NB4 (cell line): ENCODE measurements around the gene LXN.

Source experiments
- MYC ChIP-seq: IDR thresholded peaks from 2 replicates; pipeline ENCODE4 v1.6.1; 2011; ENCODE audit warnings: low read depth, low read length
- TF ChIP-seq, protein P1 (sequence below): IDR thresholded peaks from one replicate; pipeline ENCODE4 v1.5.1; 2012; ENCODE audit warnings: low read depth, low read length

DNA sequence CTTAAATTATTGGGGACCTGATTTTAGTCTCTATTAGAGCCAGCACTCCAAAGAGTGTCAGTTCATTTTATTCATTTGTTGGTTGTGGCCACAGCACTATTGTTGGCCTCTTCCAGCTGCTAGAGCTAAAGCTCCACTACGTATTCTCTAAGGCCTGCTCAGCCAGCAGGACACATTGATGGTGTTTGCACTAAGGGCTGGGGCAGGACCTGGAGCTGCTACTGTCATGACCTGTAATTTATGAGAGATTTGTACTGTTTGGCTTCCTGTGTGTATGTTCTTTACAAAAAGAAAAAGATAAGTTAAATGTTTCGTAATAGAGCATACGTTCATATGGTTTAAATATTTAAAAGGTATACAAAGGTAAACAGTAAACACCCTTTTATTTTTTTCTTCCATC, 20.0 kb downstream of the LXN start:
- TF ChIP-seq MYC: no peak
- TF ChIP-seq, protein P1, sequence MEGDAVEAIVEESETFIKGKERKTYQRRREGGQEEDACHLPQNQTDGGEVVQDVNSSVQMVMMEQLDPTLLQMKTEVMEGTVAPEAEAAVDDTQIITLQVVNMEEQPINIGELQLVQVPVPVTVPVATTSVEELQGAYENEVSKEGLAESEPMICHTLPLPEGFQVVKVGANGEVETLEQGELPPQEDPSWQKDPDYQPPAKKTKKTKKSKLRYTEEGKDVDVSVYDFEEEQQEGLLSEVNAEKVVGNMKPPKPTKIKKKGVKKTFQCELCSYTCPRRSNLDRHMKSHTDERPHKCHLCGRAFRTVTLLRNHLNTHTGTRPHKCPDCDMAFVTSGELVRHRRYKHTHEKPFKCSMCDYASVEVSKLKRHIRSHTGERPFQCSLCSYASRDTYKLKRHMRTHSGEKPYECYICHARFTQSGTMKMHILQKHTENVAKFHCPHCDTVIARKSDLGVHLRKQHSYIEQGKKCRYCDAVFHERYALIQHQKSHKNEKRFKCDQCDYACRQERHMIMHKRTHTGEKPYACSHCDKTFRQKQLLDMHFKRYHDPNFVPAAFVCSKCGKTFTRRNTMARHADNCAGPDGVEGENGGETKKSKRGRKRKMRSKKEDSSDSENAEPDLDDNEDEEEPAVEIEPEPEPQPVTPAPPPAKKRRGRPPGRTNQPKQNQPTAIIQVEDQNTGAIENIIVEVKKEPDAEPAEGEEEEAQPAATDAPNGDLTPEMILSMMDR: no peak
